ENCODE data around the gene FBXW11. TPM values are rescaled to one million over a fixed set of nuclear protein-coding genes. Genes with fewer than 3 reads are reported as not detected.

The FBXW11 gene
- total RNA-seq = 10 to 100 TPM; 22.8 to 44.8 (median 40.3) TPM

GRCh38 chr5:172006321-172007174 is at the start of gene FBXW11:
TSS of gene FBXW11 (minus strand) at chr5:172006638. CDS start at chr5:172006502, 136 bp downstream.
- in situ Hi-C loops (cut with MboI; ENCODE audit: low pct_ligation_motif_present in 1 of 4, low pct_unique_long_range_greater_than_20kb in 1 of 4, low sequenced_read_pairs in 3 of 4) = no loop called here

GRCh38 chr5:172055996-172056395 is 49.6 kb upstream of the FBXW11 start:
- H3K36me3 ChIP-seq = peaks cover 0 to 4% (median 0%) of the 10 kb centered on the region in 4 donors
- in situ Hi-C loops (cut with MboI; ENCODE audit: low pct_ligation_motif_present in 1 of 4, low pct_unique_long_range_greater_than_20kb in 1 of 4, low sequenced_read_pairs in 3 of 4) = no loop called here
- intact Hi-C loops (cut with DNase I; ENCODE audit: low total_unique reads) = no loop called here
- no peak overlapping the region for H3K27ac ChIP-seq
- no peaks in the 10 kb centered on the region for H3K27me3 ChIP-seq
- TF ChIP-seq POLR2A (IDR thresholded peaks at IDR 0.05) (no peak), POLR2AphosphoS5 (IDR thresholded peaks at IDR 0.05) (no peak), EP300 (IDR thresholded peaks at IDR 0.05; ENCODE audit: low read depth) (no peak), CTCF (IDR thresholded peaks at IDR 0.05) (no peak)
- H3K9me3 ChIP-seq = no peaks in the 10 kb centered on the region
- 95 to 100% methylated on average over 2 to 3 of the region's 3 CpGs for WGBS, 2 donors (ENCODE audit: low coverage in 1 of 2)
- DNase-seq = no peak
- H3K4me3 ChIP-seq = no peak overlapping the region
- H3K4me1 ChIP-seq = peaks cover 0 to 7% (median 2%) of the 10 kb centered on the region in 4 donors

More at GRCh38 chr5:172006321-172007174, at the start of gene FBXW11:
- H3K4me1 ChIP-seq = peaks cover 17 to 46% (median 42%) of the 10 kb centered on the region in 4 donors
- peak; percentile 97 for DNase-seq
- H3K27me3 ChIP-seq = no peaks in the 10 kb centered on the region
- H3K27ac ChIP-seq = peak within 1 kb of the TSS; percentile 95 to 96 (median 96)
- no peaks in the 10 kb centered on the region for H3K36me3 ChIP-seq
- TF ChIP-seq CTCF (IDR thresholded peaks at IDR 0.05) (no peak), POLR2A (IDR thresholded peaks at IDR 0.05) (peak; percentile 88), EP300 (IDR thresholded peaks at IDR 0.05; ENCODE audit: low read depth) (no peak), POLR2AphosphoS5 (IDR thresholded peaks at IDR 0.05) (peak; percentile 94)
- H3K4me3 ChIP-seq = peak within 1 kb of the TSS; percentile 74 to 95 (median 87)
- no peaks in the 10 kb centered on the region for H3K9me3 ChIP-seq
- 0% methylated on average over 53 of the region's 81 CpGs; no CpG with 5 or more reads in 1 of the 2 donors for WGBS, 2 donors (ENCODE audit: low coverage in 1 of 2)
- intact Hi-C loops (cut with DNase I; ENCODE audit: low total_unique reads) = no loop called here

GRCh38 chr5:172055421-172055820 is 49.0 kb upstream of the FBXW11 start:
- Histone ChIP-seq H3K4me3 (no peak overlapping the region), H3K36me3 (peaks cover 0 to 7% (median 0%) of the 10 kb centered on the region in 4 donors), H3K27me3 (no peaks in the 10 kb centered on the region), H3K27ac (no peak overlapping the region), H3K9me3 (no peaks in the 10 kb centered on the region), H3K4me1 (peaks cover 0 to 7% (median 2%) of the 10 kb centered on the region in 4 donors)
- 96 to 97% methylated on average over 6 to 19 of the region's 19 CpGs for WGBS, 2 donors (ENCODE audit: low coverage in 1 of 2)
- TF ChIP-seq CTCF (IDR thresholded peaks at IDR 0.05) (no peak), POLR2AphosphoS5 (IDR thresholded peaks at IDR 0.05) (no peak), EP300 (IDR thresholded peaks at IDR 0.05; ENCODE audit: low read depth) (no peak), POLR2A (IDR thresholded peaks at IDR 0.05) (no peak)
- intact Hi-C loops (cut with DNase I; ENCODE audit: low total_unique reads) = no loop called here
- in situ Hi-C loops (cut with MboI; ENCODE audit: low pct_ligation_motif_present in 1 of 4, low pct_unique_long_range_greater_than_20kb in 1 of 4, low sequenced_read_pairs in 3 of 4) = no loop called here
- DNase-seq = no peak

- H3K9me3 ChIP-seq = no peaks in the 10 kb centered on the region
- in situ Hi-C loops (cut with MboI; ENCODE audit: low pct_ligation_motif_present in 1 of 4, low pct_unique_long_range_greater_than_20kb in 1 of 4, low sequenced_read_pairs in 3 of 4) = no loop called here
- DNase-seq = no peak
- TF ChIP-seq POLR2A (IDR thresholded peaks at IDR 0.05) (no peak), EP300 (IDR thresholded peaks at IDR 0.05; ENCODE audit: low read depth) (no peak), CTCF (IDR thresholded peaks at IDR 0.05) (no peak), POLR2AphosphoS5 (IDR thresholded peaks at IDR 0.05) (no peak)
- H3K4me3 ChIP-seq = no peak overlapping the region
- peaks cover 0 to 7% (median 2%) of the 10 kb centered on the region in 4 donors for H3K4me1 ChIP-seq
- intact Hi-C loops (cut with DNase I; ENCODE audit: low total_unique reads) = no loop called here
- 91 to 100% methylated on average over 2 to 9 of the region's 11 CpGs for WGBS, 2 donors (ENCODE audit: low coverage in 1 of 2)
- no peaks in the 10 kb centered on the region for H3K27me3 ChIP-seq
- H3K36me3 ChIP-seq = peaks cover 0 to 4% (median 0%) of the 10 kb centered on the region in 4 donors
- H3K27ac ChIP-seq = no peak overlapping the region
Observed at GRCh38 chr5:172054611-172055153, 48.2 kb upstream of the FBXW11 start.

Data from transverse colon (tissue), 4 donors.